ENCODE data around the gene BRD8. TPM values are rescaled to one million over a fixed set of nuclear protein-coding genes. Genes with fewer than 3 reads are reported as not detected.

The BRD8 gene
- total RNA-seq, 1 donor from 2014 or later, result 138 TPM

- no peak for DNase-seq (ENCODE audit: extremely low spot score, unreplicated experiment)
- no peaks in the 10 kb centered on the region for H3K9me3 Mint-ChIP-seq
- H3K27ac Mint-ChIP-seq, result no peak overlapping the region
- no peaks in the 10 kb centered on the region for H3K4me1 Mint-ChIP-seq (ENCODE audit: unreplicated experiment)
- TF ChIP-seq, protein P1, sequence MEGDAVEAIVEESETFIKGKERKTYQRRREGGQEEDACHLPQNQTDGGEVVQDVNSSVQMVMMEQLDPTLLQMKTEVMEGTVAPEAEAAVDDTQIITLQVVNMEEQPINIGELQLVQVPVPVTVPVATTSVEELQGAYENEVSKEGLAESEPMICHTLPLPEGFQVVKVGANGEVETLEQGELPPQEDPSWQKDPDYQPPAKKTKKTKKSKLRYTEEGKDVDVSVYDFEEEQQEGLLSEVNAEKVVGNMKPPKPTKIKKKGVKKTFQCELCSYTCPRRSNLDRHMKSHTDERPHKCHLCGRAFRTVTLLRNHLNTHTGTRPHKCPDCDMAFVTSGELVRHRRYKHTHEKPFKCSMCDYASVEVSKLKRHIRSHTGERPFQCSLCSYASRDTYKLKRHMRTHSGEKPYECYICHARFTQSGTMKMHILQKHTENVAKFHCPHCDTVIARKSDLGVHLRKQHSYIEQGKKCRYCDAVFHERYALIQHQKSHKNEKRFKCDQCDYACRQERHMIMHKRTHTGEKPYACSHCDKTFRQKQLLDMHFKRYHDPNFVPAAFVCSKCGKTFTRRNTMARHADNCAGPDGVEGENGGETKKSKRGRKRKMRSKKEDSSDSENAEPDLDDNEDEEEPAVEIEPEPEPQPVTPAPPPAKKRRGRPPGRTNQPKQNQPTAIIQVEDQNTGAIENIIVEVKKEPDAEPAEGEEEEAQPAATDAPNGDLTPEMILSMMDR (conservative IDR thresholded peaks at IDR 0.05), result no peak
- no peak overlapping the region for H3K4me3 Mint-ChIP-seq
- peaks cover 49% of the 10 kb centered on the region for H3K27me3 Mint-ChIP-seq
- no peaks in the 10 kb centered on the region for H3K36me3 Mint-ChIP-seq
These were observed 86.1 kb downstream of the BRD8 start for GRCh38 chr5:138092301-138092700.

DNA sequence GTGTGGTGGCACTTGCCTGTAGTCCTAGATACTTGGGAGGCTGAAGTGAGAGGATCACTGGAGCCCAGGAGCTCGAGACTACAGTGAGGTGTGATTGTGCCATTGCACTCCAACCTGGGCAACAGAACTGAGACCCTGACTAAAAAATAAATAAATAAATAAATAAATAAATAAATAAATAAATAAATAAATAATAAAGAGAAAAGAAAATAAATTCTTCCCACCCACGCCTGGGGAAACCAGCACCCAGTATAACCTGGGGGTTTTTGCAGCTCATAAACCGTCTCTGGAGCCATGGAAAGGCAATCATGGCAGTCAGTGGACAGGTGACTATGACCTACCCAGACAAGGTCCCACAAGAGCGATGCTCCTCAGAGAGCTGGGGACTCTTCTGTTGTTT lies 86.7 kb downstream of the BRD8 start:
- Mint-ChIP-seq H3K27ac (no peak overlapping the region), H3K4me3 (no peak overlapping the region), H3K36me3 (no peaks in the 10 kb centered on the region), H3K4me1 (ENCODE audit: unreplicated experiment) (no peaks in the 10 kb centered on the region), H3K27me3 (peaks cover 46% of the 10 kb centered on the region), H3K9me3 (no peaks in the 10 kb centered on the region)
- TF ChIP-seq, protein P1 (conservative IDR thresholded peaks at IDR 0.05), result no peak
- DNase-seq (ENCODE audit: extremely low spot score, unreplicated experiment), result no peak

Other genes starting within 250 kb of the BRD8 start
- 39.6 and 40.3 TPM in 2 replicates for gene FAM13B, start 145.6 kb downstream of the BRD8 start, total RNA-seq (ENCODE audit: low replicate concordance)
- not detected in 2 replicates for gene WNT8A, start 94.6 kb downstream of the BRD8 start, total RNA-seq (ENCODE audit: low replicate concordance)
- 4.3 and 7.8 TPM in 2 replicates for gene NME5, start 39.2 kb downstream of the BRD8 start, total RNA-seq (ENCODE audit: low replicate concordance)
- gene KIF20A, start 482 bp upstream of the BRD8 start, total RNA-seq (ENCODE audit: low replicate concordance), result 20.5 and 61.0 TPM in 2 replicates
- gene CDC23, start 34.7 kb upstream of the BRD8 start, total RNA-seq (ENCODE audit: low replicate concordance), result 40.2 and 41.6 TPM in 2 replicates
- 1.8 TPM in 2 replicates for gene GFRA3, start 96.0 kb upstream of the BRD8 start, total RNA-seq (ENCODE audit: low replicate concordance)
- 4.1 and 17.2 TPM in 2 replicates for gene CDC25C, start 153.2 kb upstream of the BRD8 start, total RNA-seq (ENCODE audit: low replicate concordance)
- 48.2 and 56.4 TPM in 2 replicates for gene FAM53C, start 159.6 kb upstream of the BRD8 start, total RNA-seq (ENCODE audit: low replicate concordance)
- gene KDM3B, start 174.1 kb upstream of the BRD8 start, total RNA-seq (ENCODE audit: low replicate concordance), result 88.8 and 97.7 TPM in 2 replicates